Stimulated activated CD4-positive, alpha-beta T cell treated with anti-CD3 and anti-CD28 coated beads, TNF-alpha, amount 100 ng/mL, for 24 hours (primary cell): ENCODE measurements around the gene MTREX.

Experiments used
- DNase-seq, 3 experiments: peaks; one replicate each; pipeline ENCODE4 v3.0.0-alpha.2; 2020; ENCODE audit warnings: low read depth in 3 of 3

The MTREX gene

GRCh38 chr5:55429221-55429612 lies 121.4 kb downstream of the MTREX start:
- no peak for DNase-seq

- DNase-seq, result no peak
Measured at GRCh38 chr5:55429613-55430253, 121.9 kb downstream of the MTREX start.

GRCh38 chr5:55432549-55432948 lies 124.8 kb downstream of the MTREX start:
- DNase-seq, result no peak

GRCh38 chr5:55437452-55437851 lies 129.7 kb downstream of the MTREX start:
- DNase-seq, result no peak

- no peak for DNase-seq
Measured at GRCh38 chr5:55437859-55438206, 130.0 kb downstream of the MTREX start.

- DNase-seq, result no peak
Measured at GRCh38 chr5:55438998-55439397, 131.2 kb downstream of the MTREX start.

GRCh38 chr5:55440188-55440646 lies 132.4 kb downstream of the MTREX start:
- peak in 1 of 3 experiments; percentile 15 for DNase-seq

- DNase-seq, result no peak
Measured at GRCh38 chr5:55441107-55441771, 133.4 kb downstream of the MTREX start.

- no peak for DNase-seq
Measured at GRCh38 chr5:55441954-55442353, 134.2 kb downstream of the MTREX start.

GRCh38 chr5:55445791-55446190 lies 138.0 kb downstream of the MTREX start:
- DNase-seq, result no peak

GRCh38 chr5:55446640-55447351 lies 139.0 kb downstream of the MTREX start:
- no peak for DNase-seq

GRCh38 chr5:55450050-55450765 lies 142.4 kb downstream of the MTREX start:
- no peak for DNase-seq

- DNase-seq, result no peak
Measured at GRCh38 chr5:55451976-55452375, 144.2 kb downstream of the MTREX start.

- DNase-seq, result no peak
Measured at GRCh38 chr5:55453211-55453610, 145.4 kb downstream of the MTREX start.

GRCh38 chr5:55454282-55454681 lies 146.5 kb downstream of the MTREX start:
- DNase-seq, result no peak

- no peak for DNase-seq
Measured at GRCh38 chr5:55456216-55456895, 148.6 kb downstream of the MTREX start.

- no peak for DNase-seq
Measured at GRCh38 chr5:55459572-55459971, 151.8 kb downstream of the MTREX start.

GRCh38 chr5:55463613-55464012 lies 155.8 kb downstream of the MTREX start:
- no peak for DNase-seq

- DNase-seq, result no peak
Measured at GRCh38 chr5:55467862-55468551, 160.2 kb downstream of the MTREX start.

- DNase-seq, result no peak
Measured at GRCh38 chr5:55469839-55470238, 162.1 kb downstream of the MTREX start.

GRCh38 chr5:55470282-55470681 lies 162.5 kb downstream of the MTREX start:
- no peak for DNase-seq
